HUDEP-2 (cell line): ENCODE measurements around the gene WASL.
"Not testable (repeated sequence)": the region's sequence is repeated elsewhere in the genome, so short reads cannot be mapped to it uniquely, and the experiment has no call there.

ENCODE experiments used
- DNase-seq, 76 experiments: peaks; one replicate each; lab custom pipeline; 2025; ENCODE audit not compliant: unreplicated experiment in 76 of 76; lab: John Stamatoyannopoulos, UW

The WASL gene

DNA sequence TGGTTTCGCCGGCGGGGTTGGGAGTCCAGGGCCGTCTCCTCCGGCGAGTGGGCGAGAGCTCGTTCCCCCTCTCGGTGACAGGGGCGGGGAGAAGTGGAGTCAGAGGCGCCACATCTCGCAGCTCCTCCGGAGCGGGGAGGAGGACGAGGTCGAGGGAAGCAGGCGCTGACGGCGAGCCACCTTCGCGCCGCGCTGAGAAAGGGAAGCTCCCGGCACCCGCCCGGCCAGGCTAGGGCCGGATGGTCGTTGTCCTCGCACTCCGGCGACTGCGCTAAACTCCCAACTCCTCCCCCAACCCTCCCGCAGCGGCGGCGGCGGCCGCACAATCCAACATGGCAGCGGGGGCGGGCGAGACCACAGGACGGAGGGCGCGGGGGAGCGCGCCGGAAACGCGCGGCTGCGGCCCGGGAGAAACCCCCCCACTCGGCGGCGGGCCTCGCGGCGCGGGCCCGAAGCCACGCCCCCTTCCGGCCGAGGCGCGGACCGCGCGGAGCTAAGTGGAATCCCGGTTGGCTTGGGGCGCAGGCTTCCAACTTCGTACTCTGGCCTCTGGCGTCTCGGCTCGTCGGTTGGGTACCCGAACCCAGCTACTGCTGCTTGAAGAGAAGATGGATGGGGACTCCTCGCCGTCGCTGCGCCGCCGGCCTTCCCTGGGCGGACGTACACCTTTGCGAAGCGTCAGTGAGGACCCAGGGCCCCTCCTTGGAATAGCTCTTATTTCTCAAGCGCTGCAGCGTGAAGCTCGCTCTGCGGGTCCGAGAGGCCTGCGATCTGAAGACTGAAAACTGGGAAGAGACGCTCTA, at the start of gene WASL:
Gene WASL, minus strand, starts transcription at position 270 of the 803 bp plus-strand sequence. Its CDS starts 269 bp downstream, at position 1.
- DNase-seq: peak in 75 of 76 experiments; percentile 39 to 94 (median 81)

DNA sequence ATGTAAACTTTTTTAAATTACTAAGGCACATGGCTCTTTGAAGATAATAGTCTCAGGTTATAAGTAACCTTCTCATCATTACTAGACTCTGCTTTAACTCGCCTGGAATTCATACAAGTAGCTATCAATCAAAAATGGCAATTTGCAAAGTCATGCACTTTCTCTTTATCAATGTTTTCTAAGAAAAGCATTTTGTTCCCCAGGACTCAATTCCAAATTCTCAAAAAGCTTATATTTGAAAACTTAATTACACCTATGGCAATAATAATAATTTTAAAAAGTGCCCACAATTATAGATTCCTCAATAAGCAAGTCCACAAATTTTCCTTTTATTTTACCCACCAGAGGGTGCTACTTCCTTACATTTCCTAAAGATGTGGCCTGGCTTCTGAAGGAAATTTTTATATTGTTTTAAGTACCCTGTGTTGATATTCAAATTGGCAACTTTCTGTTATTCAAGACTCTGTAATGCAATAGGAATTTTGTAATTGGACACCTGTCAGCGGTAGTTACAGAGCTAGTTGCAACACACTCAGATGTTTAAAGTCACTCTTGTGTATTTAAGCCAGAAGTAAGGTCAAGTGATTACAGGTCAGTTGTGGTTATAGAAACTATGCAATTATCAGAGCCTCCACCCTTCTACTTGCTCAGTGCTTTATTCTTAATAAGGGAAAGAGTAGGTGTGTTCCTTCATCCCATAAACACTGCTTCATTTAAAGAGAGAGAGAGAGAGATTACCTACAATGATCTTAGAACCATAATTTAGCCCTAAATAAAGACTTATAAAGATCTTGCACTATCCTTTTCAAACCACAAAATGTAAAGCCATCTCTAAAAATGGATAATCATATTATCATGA, 49.1 kb upstream of the WASL start:
- peak in 9 of 76 experiments; percentile 1 to 28 (median 3) for DNase-seq

DNA sequence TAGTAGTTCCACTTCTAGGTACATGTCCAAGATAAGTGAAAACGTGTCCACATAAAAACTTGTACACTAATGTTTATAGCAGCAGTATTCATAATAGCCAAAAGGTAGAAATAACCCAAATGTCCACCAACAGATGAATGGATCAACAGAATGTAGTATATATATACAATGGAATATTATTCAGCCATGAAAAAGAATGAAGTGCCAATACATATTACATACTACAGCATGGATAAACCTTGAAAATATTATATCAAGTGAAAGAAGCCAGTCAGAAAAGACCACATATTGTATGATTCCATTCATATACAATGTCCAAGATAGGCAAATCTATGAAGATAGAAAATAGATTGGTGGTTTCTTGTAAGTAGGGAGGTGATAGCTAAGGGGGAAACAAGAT, 47.8 kb upstream of the WASL start:
- no peak for DNase-seq

DNA sequence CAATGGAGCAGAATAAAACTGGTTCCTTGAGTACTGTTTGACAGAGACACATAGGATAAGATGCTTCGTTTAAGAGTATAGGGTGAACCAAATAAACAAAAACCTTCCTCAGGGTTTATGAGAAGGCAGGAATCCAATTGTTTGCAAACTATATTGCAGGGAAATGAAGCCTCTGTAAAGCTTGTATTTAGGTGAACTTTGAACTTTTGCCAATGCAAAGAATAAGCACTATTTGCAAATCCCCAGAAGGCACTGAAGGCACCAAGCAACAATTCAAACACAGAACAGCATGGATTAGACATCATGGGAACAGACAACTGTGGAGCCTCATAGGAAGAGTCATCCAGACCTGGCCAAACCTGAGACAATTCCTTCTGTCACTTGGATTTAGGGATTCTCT, 47.1 kb upstream of the WASL start:
- DNase-seq: no peak

DNA sequence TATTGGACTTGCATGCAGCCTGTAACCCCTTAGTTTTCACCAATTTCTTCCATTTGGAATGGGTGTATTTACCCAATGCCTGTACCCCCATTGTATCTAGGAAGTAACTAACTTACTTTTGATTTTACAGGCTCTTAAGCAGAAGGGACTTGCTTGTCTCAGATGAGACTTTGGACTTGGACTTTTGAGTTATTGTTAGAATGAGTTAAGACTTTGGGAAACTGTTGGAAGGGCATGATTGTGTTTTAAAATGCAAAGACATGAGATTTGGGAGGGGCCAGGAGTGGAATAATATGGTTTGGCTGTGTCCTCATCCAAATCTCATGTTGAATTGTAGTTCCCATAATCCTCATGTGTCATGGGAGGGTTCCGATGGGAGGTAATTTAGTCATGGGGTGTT, 46.3 kb upstream of the WASL start:
- DNase-seq: not testable (repeated sequence)

DNA sequence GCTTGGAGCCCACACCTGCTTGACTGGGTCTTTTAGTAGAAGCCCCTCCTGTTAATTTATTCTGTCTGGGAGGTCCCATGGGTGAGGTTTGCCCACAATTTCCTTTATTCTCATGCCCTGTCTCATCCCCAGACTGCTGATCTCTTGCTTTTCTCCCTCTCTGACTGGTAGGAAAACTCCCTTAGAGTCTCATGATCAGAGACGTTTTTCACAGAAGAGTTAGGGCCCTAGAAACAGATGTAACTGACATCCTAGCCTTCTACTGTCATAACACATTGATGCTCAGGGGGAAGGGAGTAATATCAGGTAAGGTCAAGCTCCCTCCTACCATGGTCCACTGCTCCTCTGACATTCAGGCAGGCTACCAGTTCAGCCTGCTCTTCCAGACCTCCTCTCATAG, 43.7 kb upstream of the WASL start:
- no peak for DNase-seq

DNA sequence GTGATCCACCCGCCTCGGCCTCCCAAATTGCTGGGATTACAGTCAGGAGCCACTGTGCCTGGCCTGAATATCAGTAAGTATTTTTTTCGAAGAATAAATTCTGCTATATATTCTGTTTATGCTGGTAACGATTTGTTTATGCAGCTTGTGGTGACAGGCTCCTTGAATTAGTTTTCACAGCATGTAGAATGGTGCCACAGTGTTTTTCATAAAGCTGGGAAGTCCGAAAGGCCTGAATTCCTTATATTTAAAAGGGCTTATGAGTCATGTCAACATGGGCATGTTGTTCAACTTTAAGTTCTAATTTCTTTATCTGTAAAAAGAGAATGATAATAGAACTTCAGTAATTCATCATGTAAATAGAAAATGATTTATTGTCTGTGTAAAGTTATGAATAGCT, 42.2 kb upstream of the WASL start:
- no peak for DNase-seq

DNA sequence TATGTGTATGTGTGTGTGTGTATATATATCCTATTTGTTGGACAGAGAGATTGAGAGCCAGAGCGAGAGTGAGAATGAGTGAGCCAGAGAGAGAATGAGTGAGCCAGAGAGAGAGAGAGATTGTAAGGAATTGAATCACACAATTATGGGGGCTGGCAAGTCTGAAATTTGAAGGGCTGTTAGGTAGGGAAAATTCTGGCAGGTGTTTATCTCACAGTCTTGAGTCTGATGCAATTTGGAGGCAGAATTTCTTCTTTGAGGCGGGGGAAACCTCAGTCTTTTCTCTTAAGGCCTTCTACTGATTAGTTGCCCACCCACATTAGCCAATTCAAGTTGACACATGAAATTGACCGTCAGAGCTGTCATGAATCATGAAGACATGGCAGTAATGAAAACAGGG, 41.0 kb upstream of the WASL start:
- DNase-seq: no peak

DNA sequence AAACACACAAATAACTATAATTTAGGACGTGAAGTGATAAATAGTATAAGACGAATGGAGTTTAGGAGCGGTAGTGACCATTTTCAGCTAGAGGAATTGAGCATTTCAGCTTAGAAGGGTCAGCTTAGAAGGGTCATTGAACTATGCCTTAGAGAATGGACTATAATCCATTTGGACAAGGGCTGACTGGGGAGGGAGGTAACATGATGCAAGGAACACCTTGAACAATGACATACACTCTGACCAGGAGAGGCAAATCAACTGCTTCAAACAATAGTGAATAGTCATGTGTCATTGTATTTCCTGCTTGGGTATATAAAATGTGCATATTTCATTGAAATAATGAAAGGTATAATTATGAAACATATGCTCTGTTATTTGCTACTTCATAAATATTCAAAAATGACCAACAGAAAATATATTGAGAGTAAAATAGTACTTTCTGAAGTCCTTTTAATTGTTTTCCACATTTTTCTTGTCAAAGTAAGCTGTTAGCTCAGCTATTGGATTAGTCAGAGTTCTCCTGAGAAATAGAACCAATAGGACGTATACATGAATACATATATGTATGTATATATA, 40.5 kb upstream of the WASL start:
- no peak for DNase-seq

DNA sequence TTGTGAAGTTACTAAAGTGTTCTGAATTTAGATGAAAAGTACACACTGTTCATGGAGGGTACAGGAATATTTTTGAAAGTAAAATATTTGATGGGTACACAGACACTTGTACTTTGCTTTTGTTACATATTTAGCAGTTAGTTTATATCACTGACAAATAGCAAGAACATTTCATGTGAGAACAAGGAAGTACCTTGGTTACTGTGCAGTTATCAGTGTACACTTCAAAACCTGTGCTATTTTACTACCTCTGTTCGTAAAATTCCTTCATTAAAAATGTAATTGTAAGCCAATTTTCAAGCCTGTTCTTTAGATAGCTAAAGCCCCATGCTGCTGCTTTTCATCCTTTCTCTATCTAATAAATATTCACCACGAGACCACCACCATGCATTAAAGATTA, 39.8 kb upstream of the WASL start:
- no peak for DNase-seq

DNA sequence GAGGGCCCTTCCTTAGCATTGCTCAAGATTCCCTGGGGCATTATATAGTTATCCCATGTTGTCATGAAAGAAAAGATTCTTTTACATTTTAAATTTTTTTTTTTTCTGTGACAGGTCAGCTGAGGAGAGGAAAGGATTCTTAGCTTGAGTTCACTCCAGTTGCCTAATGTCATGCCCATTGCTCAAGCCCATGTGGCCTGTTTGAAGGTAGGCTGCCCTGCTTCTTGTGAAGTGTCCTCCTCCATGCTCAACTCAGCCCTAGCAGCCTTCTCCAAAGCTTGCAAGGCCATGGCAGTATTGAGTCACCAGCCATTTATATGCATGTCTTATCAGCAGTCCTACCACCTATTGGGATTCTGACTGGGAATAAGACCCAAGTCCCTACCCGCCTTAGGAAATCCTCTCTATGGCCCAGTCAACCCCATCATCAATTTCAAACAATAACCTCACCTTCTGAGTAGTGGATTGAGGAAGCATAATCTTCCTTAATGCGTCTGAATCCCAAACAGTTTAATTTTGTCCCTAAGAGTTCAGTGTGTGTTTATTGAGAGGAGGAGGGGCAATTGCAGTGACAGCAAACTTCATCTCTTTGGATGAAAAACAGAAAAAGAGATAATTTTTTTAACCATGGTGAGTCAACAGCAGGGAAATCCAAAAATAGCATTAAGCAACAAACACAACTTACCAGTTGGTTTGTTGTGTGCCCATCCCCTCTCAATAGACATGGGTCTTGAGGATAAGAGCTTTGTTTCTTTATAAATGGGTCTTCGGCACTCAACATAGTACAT, 38.6 kb upstream of the WASL start:
- DNase-seq: no peak

DNA sequence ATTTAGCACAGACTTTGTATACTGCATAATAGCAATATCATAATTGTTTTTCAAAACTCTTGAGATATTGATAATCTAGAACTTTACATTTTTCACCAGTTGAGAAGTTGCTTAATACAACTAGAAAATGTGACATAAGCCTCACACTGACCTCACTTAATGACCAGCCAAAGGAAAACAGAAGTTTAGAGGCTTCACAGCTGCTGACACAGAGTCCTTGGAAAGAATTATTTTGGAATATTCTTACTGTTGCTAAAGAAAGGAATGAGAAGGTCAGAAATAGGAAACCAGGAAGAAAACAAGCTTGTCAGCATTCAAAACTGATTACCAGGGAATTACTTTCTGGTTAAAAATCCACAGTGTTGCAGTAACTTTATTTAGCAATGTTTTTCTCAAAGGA, 35.5 kb upstream of the WASL start:
- no peak for DNase-seq

DNA sequence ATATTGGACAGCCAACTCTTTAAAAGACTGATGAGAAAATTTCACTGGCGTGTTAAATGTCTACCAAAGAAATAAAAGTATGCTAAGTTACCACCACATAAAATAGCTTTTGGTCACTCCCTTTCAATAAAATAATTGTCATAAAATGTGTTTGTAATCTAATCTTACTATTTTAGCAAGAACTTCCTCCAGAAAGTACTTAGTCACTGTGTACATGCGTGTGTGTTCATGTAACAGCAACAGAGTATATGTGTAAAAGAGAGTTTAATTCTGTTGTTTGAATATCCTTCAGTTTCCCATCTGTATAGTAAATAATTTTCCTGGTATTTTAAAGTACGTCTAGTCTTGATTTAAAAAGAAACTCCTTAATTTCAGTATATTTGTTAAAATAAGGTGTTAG, 35.0 kb upstream of the WASL start:
- no peak for DNase-seq

DNA sequence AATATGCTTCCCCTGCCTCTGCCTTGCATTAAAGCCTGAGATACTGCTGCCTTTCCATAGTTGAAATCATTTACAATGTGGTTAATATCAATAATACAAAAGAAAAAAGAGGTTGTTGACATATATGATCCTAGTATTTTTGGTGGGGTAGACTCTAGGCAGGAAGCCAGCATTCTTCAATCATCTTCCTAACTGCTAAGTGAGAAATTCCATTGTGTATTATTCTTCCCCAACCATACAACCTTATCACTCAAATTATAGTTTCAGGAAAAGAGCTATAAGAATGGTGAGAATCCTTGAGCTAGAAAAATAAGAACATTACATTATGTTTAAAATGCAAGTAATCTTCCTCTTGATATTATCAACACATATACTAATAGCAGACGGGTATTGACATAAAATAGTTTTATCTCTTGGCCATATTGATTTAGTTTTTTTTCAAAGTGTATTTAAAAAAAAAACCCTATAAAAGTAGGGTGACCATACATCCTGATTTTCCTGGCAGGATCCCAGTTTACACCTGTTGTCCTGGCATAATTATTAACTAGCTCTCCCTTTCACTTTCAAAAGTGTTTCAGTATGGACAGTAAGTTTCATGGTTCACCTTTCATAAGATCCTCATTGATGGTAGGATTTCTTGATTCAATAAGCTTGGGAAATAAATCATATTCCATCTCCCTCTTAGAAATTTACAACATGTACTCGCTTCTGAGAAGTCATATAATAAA, 33.4 kb upstream of the WASL start:
- DNase-seq: no peak

DNA sequence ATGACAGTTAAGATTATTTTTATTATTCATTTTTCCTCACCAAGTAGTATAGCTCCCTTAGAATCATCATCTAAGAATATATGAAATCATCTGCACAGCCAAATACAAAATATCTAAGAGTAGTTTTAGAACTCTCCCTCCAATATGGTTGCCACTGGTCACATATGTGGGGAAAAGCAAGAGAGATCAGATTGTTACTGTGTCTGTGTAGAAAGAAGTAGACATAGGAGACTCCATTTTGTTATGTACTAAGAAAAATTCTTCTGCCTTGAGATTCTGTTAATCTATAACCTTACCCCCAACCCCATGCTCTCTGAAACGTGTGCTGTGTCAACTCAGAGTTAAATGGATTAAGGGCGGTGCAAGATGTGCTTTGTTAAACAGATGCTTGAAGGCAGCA, 31.7 kb upstream of the WASL start:
- not testable (repeated sequence) for DNase-seq

DNA sequence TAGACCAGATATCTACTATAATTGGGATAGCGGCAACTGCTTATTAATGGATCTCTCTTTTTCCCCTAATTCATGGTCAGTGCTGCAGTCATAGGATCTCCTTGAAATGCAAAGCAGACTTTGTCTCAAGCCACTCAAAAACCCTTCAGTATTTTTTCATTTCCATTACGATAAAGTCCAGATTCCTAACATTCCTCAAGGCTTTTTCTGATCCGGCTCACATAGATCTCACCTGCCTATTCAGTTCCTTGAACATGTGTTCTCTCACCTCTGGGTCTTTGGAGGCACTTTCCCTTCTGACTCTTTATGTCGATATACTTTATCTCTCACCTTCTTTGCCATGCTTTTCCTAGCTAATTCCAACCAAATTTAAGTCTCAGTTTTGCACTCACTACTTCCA, 25.7 kb upstream of the WASL start:
- DNase-seq: no peak

DNA sequence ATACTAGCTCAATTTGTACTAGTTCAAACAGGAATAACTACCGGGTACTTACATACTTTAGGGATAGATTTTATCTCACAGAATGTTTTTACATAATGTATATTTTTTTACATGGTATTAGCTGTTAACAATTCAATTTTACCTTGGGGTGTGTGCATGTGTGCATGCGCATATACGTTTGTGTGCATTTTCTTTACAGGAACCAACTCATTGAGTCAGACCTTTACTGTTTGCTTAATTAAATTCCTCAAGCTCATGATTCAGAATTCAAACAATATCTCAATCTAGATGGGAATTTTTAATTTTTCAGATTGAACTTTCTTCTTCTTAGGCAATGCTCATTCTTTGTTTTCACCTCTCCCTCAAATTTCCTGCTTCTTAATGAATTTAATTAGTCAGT, 24.7 kb upstream of the WASL start:
- no peak for DNase-seq

DNA sequence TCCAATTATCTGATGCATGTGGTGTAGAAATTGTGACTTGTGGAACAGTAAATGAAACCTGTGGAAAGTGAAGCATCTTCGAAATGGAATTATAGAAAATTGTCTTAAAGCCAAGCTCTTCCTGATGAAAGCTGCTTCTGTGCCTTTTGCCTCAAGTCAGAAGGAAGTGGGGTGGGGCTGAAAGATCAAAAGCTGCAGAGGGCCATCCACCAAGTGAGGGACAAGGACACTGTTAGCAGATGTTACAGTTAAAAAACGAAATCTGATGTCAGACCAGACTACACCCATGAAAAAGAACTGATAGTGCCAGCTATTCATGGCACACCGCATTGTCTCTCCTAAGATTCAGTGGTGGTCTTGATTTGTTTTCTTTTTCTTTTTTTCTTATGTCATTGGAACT, 23.8 kb upstream of the WASL start:
- DNase-seq: no peak

DNA sequence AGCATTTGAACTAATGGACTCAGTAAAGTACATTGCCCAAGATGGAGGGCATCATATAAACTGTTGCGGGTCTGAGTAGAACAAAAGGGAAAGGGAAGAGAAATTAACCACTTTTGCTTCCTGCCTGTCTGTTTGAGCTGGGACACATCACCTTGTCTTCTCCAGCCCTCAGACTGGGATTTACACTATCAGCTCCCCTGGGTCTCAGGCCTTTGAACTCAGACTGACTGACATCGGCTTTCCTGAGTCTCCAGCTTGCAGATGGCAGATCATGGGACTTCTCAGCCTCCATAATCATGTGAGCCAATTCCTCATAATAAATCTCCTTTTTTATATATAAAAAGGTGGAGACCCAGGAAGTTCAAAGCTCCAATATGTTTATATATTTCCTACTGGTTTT, 23.0 kb upstream of the WASL start:
- DNase-seq: no peak

DNA sequence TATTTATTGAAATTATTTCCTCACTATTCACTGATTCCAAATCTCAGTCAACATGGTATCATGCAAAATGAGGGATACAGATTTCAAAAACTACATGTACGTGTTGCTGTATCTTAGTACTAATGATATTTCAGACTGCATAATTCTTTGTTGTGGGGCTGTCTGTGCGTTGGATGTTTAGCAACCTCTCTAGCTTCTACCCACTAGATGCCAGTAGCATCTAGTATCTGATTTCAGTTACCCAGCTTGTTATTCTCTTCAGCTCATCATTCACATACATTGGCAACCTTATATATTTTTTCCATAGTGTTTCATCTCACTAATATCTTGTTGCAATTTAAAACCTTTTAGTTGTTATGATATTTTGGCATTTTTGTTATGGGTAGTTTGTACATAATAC, 22.5 kb upstream of the WASL start:
- DNase-seq: no peak
